ENCODE data around the gene ADRA2C. TPM values are rescaled to one million over a fixed set of nuclear protein-coding genes. Genes with fewer than 3 reads are reported as not detected.
A peak's percentile ranks its signal among the peaks of the same experiment; 100 is the strongest.

ADRA2C gene
- under 1 TPM in 2 of 5 donors, not detected in 3; 0.16 to 0.18 TPM for total RNA-seq
- not detected for total RNA-seq (2013)
- 0 to 0.13 (median 0) reads per million in 29 experiments for total RNA-seq

DNA sequence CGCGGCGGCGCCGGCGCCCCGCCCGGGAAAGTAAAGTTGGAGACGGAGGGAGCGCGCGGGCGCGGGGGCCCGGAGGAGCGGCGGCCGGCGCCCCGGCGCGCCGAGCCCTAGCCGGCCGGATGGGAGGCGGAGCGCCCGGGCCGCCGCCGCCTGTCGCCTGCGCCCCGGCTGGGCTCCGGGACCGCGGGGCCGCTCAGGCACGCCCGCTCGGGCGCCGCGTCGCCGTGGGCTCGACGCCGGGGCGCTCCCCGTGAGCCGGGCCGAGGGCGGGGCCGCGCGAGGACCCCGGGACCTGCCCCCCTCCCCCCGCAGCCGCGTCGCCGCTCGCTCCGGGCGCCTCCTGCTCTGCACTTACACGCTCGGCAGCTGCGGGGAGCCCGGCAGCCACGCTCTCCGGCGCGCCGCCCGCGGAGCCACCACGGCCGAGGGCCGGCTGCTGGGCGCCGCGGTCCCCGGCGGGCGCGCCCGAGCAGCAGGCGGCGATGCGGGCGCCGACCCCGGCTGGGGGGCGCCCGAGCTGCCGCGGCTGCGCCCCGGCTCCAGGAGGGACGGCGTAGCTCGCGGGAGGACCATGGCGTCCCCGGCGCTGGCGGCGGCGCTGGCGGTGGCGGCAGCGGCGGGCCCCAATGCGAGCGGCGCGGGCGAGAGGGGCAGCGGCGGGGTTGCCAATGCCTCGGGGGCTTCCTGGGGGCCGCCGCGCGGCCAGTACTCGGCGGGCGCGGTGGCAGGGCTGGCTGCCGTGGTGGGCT is at the start of gene ADRA2C:
Gene ADRA2C (plus strand): TSS at position 350 of the 749 bp plus-strand sequence. CDS start 222 bp downstream, at position 572.
- Mint-ChIP-seq H3K4me3 (peak within 1 kb of the TSS; percentile 13 to 46 (median 28)), H3K27ac (no peak within 1 kb of the TSS), H3K9me3 (no peaks in the 10 kb centered on the region), H3K27me3 (peaks cover 11 to 42% of the 10 kb centered on the region in 2 donors), H3K36me3 (no peaks in the 10 kb centered on the region), H3K4me1 (peaks cover 0 to 8% (median 7%) of the 10 kb centered on the region in 3 donors)
- CTCF ChIA-PET: no interaction called here
- no peaks in the 10 kb centered on the region for H3K9me3 ChIP-seq
- DNase-seq: no peak
- H3K27ac ChIP-seq (ENCODE audit: low read length): no peak within 1 kb of the TSS
- H3K4me3 ChIP-seq (ENCODE audit: control insufficient read depth in 1 of 2, extremely low read depth in 1 of 2, low read length in 1 of 2): no peak within 1 kb of the TSS
- no peaks in the 10 kb centered on the region for H3K4me1 ChIP-seq (ENCODE audit: control insufficient read depth in 1 of 2, extremely low read depth in 1 of 2, insufficient read depth in 2 of 2, low read length in 2 of 2)
- WGBS (ENCODE audit: insufficient coverage): 4% methylated on average over 131 of the region's 131 CpGs
- no peak for ATAC-seq (replicated peaks in 1 of 4)
- H3K36me3 ChIP-seq (ENCODE audit: control insufficient read depth in 2 of 2, extremely low read depth in 1 of 2, insufficient read depth in 1 of 2, low read length in 1 of 2): no peaks in the 10 kb centered on the region
- peaks cover 4 to 65% of the 10 kb centered on the region in 2 experiments for H3K27me3 ChIP-seq (replicated peaks in 1 of 2; ENCODE audit: control insufficient read depth in 2 of 2, extremely low read depth in 1 of 2, insufficient read depth in 2 of 2, low read length in 1 of 2)
- POLR2A ChIA-PET: no interaction called here

DNA sequence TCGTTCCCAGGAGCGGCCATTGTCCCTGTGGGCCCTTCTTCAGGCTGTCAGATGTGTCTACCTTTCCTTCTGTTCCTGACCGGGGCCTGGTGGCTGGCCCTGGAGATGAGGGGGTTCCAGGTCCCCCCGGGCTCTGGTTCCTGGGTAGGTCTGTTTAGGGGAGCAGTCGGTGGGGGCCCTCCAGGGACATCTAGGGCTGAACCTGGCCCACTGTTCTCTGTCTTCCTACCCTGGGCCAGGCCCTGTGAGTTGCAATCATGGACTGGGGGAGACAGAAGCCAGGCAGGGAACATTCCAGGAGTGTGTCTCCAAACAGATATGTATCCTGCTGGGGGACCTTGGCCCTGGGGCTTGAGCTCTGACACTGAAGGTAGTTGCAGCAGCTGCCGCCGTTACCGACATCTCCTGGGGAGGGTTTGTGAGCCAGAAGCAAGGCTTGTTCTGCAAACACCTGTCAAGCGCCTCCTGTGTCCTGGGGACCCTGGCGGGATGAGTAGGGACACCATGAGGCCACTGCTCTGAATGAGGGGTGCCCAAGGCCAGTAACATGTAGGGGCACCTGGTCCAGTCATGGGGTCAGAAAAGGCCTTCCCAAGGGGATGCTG is 49.5 kb upstream of the ADRA2C start:
- ATAC-seq (replicated peaks in 1 of 4) (no peak), DNase-seq (no peak)
- Mint-ChIP-seq H3K4me3 (no peak overlapping the region), H3K27me3 (peaks cover 33% of the 10 kb centered on the region in 2 donors), H3K4me1 (no peaks in the 10 kb centered on the region), H3K9me3 (peaks cover 0 to 4% (median 0%) of the 10 kb centered on the region in 3 donors), H3K36me3 (no peaks in the 10 kb centered on the region), H3K27ac (no peak overlapping the region)
- Histone ChIP-seq H3K36me3 (ENCODE audit: control insufficient read depth in 2 of 2, extremely low read depth in 1 of 2, insufficient read depth in 1 of 2, low read length in 1 of 2) (no peaks in the 10 kb centered on the region), H3K4me3 (ENCODE audit: control insufficient read depth in 1 of 2, extremely low read depth in 1 of 2, low read length in 1 of 2) (no peak overlapping the region), H3K9me3 (no peaks in the 10 kb centered on the region), H3K4me1 (ENCODE audit: control insufficient read depth in 1 of 2, extremely low read depth in 1 of 2, insufficient read depth in 2 of 2, low read length in 2 of 2) (no peaks in the 10 kb centered on the region), H3K27ac (ENCODE audit: low read length) (no peak overlapping the region), H3K27me3 (replicated peaks in 1 of 2; ENCODE audit: control insufficient read depth in 2 of 2, extremely low read depth in 1 of 2, insufficient read depth in 2 of 2, low read length in 1 of 2) (peaks cover 0 to 42% of the 10 kb centered on the region in 2 experiments)
- CTCF ChIA-PET: no interaction called here
- 91% methylated on average over 6 of the region's 10 CpGs for WGBS (ENCODE audit: insufficient coverage)
- POLR2A ChIA-PET: no interaction called here

DNA sequence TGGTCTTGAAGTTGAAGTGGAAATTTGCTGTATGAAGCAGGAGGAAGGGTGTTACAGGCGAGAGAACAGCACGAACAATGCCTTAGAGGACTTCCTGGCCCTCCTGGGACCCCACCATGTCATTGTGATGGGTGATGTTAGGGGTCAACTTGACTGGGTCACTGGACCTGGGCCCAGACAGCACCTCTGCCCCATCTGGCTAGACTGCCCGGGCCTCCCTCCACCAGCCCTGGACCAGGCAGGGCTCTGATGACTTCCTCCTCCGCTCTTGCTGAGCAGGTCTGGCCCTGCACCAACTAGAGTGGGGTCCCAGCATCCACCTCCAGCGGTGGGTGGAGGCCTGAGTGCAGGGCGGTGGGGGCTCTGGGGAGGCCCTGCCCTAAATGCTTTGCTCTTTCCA is 48.9 kb upstream of the ADRA2C start:
- no peak for DNase-seq

DNA sequence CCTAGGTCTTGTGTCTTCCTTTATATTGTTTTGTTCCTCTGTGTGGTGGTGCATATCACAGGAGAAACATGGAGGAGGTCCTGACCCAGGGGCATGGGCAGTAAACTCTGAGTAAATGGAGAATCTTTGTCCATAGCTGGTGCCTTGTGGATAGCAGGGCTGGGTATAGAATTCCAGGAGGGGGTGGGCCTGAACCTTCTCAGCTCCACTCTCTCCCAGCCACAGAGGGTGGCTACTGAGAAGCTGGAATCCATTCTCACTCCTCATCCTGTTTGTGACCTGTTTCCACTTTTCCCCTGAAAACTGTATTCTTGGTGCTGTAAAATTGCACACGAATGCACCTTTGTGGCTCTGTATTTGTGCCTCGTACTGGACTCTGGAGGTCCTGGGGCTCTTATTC is 47.7 kb upstream of the ADRA2C start:
- Mint-ChIP-seq H3K4me3 (no peak overlapping the region), H3K36me3 (no peaks in the 10 kb centered on the region), H3K27ac (no peak overlapping the region), H3K9me3 (peaks cover 0 to 4% (median 0%) of the 10 kb centered on the region in 3 donors), H3K27me3 (peaks cover 33 to 40% of the 10 kb centered on the region in 2 donors), H3K4me1 (no peaks in the 10 kb centered on the region)
- H3K36me3 ChIP-seq (ENCODE audit: control insufficient read depth in 2 of 2, extremely low read depth in 1 of 2, insufficient read depth in 1 of 2, low read length in 1 of 2): no peaks in the 10 kb centered on the region
- H3K4me1 ChIP-seq (ENCODE audit: control insufficient read depth in 1 of 2, extremely low read depth in 1 of 2, insufficient read depth in 2 of 2, low read length in 2 of 2): no peaks in the 10 kb centered on the region
- H3K9me3 ChIP-seq: no peaks in the 10 kb centered on the region
- POLR2A ChIA-PET: no interaction called here
- peaks cover 2 to 55% of the 10 kb centered on the region in 2 experiments for H3K27me3 ChIP-seq (replicated peaks in 1 of 2; ENCODE audit: control insufficient read depth in 2 of 2, extremely low read depth in 1 of 2, insufficient read depth in 2 of 2, low read length in 1 of 2)
- H3K4me3 ChIP-seq (ENCODE audit: control insufficient read depth in 1 of 2, extremely low read depth in 1 of 2, low read length in 1 of 2): no peak overlapping the region
- ATAC-seq (replicated peaks in 1 of 4) (no peak), DNase-seq (no peak)
- CTCF ChIA-PET: no interaction called here
- H3K27ac ChIP-seq (ENCODE audit: low read length): no peak overlapping the region
- no CpG with 5 or more reads among the region's 2 CpGs for WGBS (ENCODE audit: insufficient coverage)

More for the DNA sequence above, 48.9 kb upstream of the ADRA2C start:
- Histone ChIP-seq H3K4me3 (ENCODE audit: control insufficient read depth in 1 of 2, extremely low read depth in 1 of 2, low read length in 1 of 2) (no peak overlapping the region), H3K27me3 (replicated peaks in 1 of 2; ENCODE audit: control insufficient read depth in 2 of 2, extremely low read depth in 1 of 2, insufficient read depth in 2 of 2, low read length in 1 of 2) (peaks cover 0 to 45% of the 10 kb centered on the region in 2 experiments), H3K27ac (ENCODE audit: low read length) (no peak overlapping the region), H3K4me1 (ENCODE audit: control insufficient read depth in 1 of 2, extremely low read depth in 1 of 2, insufficient read depth in 2 of 2, low read length in 2 of 2) (no peaks in the 10 kb centered on the region), H3K36me3 (ENCODE audit: control insufficient read depth in 2 of 2, extremely low read depth in 1 of 2, insufficient read depth in 1 of 2, low read length in 1 of 2) (no peaks in the 10 kb centered on the region), H3K9me3 (no peaks in the 10 kb centered on the region)
- ChIA-PET POLR2A (no interaction called here), CTCF (no interaction called here)
- no peak for ATAC-seq (replicated peaks in 1 of 4)
- Mint-ChIP-seq H3K27me3 (peaks cover 33 to 36% of the 10 kb centered on the region in 2 donors), H3K4me3 (no peak overlapping the region), H3K9me3 (peaks cover 0 to 4% (median 0%) of the 10 kb centered on the region in 3 donors), H3K27ac (no peak overlapping the region), H3K36me3 (no peaks in the 10 kb centered on the region), H3K4me1 (no peaks in the 10 kb centered on the region)
- WGBS (ENCODE audit: insufficient coverage): 91% methylated on average over 5 of the region's 6 CpGs

DNA sequence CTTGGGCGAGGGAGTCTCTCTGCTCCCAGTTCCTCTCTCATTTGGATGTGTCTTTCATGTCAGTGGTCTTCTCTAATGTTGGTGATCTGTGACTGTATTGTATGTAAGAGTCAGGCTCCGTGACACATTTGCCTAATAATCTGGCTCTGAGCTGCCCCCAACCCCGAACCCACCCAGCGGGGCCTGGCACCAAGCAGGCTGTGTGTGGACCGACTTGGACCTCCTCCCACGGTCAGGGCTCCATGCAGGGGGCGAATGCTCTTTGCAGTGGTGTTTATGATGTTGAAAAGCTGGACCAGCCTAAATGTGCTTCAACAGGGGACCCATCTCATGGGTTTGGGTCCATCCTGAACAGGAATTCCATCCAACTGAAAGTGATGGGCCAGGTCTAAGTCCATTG is 47.0 kb upstream of the ADRA2C start:
- ChIA-PET POLR2A (no interaction called here), CTCF (no interaction called here)
- no peak overlapping the region for H3K27ac ChIP-seq (ENCODE audit: low read length)
- H3K4me3 ChIP-seq (ENCODE audit: control insufficient read depth in 1 of 2, extremely low read depth in 1 of 2, low read length in 1 of 2): no peak overlapping the region
- Mint-ChIP-seq H3K27ac (no peak overlapping the region), H3K4me3 (no peak overlapping the region), H3K9me3 (peaks cover 0 to 4% (median 0%) of the 10 kb centered on the region in 3 donors), H3K36me3 (no peaks in the 10 kb centered on the region), H3K4me1 (no peaks in the 10 kb centered on the region), H3K27me3 (peaks cover 33 to 46% of the 10 kb centered on the region in 2 donors)
- peaks cover 2 to 62% of the 10 kb centered on the region in 2 experiments for H3K27me3 ChIP-seq (replicated peaks in 1 of 2; ENCODE audit: control insufficient read depth in 2 of 2, extremely low read depth in 1 of 2, insufficient read depth in 2 of 2, low read length in 1 of 2)
- WGBS (ENCODE audit: insufficient coverage): 80% methylated on average over 6 of the region's 7 CpGs
- no peak for DNase-seq
- H3K4me1 ChIP-seq (ENCODE audit: control insufficient read depth in 1 of 2, extremely low read depth in 1 of 2, insufficient read depth in 2 of 2, low read length in 2 of 2): no peaks in the 10 kb centered on the region
- no peak for ATAC-seq (replicated peaks in 1 of 4)
- no peaks in the 10 kb centered on the region for H3K9me3 ChIP-seq
- H3K36me3 ChIP-seq (ENCODE audit: control insufficient read depth in 2 of 2, extremely low read depth in 1 of 2, insufficient read depth in 1 of 2, low read length in 1 of 2): no peaks in the 10 kb centered on the region

DNA sequence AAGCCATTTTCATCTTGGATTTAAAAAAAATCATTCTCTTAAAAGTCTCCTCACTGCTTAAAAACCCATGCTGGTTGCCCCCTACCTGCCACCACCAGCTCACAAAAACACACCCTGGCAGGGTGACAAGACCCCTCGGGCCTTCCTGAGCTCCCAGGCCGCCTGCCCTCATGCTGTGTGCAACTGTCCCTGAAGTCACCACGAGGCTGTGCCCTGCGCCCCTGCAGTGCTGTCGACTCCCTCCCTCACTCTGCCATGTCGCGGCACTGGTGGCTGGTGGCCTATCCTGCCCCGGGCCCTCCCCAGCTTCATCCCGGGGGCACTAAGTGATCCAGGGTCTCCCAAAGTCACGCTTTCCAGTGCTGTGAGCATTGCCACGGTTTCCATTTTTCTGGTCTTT is 46.3 kb upstream of the ADRA2C start:
- CTCF ChIA-PET: no interaction called here
- H3K36me3 ChIP-seq (ENCODE audit: control insufficient read depth in 2 of 2, extremely low read depth in 1 of 2, insufficient read depth in 1 of 2, low read length in 1 of 2): no peaks in the 10 kb centered on the region
- WGBS (ENCODE audit: insufficient coverage): 63% methylated on average over 11 of the region's 11 CpGs
- H3K4me3 Mint-ChIP-seq: no peak overlapping the region
- ATAC-seq (replicated peaks in 1 of 4) (no peak), DNase-seq (no peak)
- H3K27ac ChIP-seq (ENCODE audit: low read length): no peak overlapping the region
- H3K36me3 Mint-ChIP-seq: no peaks in the 10 kb centered on the region
- H3K9me3 ChIP-seq: no peaks in the 10 kb centered on the region
- no peaks in the 10 kb centered on the region for H3K4me1 ChIP-seq (ENCODE audit: control insufficient read depth in 1 of 2, extremely low read depth in 1 of 2, insufficient read depth in 2 of 2, low read length in 2 of 2)
- H3K4me3 ChIP-seq (ENCODE audit: control insufficient read depth in 1 of 2, extremely low read depth in 1 of 2, low read length in 1 of 2): no peak overlapping the region
- POLR2A ChIA-PET: no interaction called here
- H3K4me1 Mint-ChIP-seq: peaks cover 0 to 4% (median 1%) of the 10 kb centered on the region in 3 donors
- H3K27me3 Mint-ChIP-seq: peaks cover 39 to 53% of the 10 kb centered on the region in 2 donors
- H3K9me3 Mint-ChIP-seq: peaks cover 0 to 4% (median 0%) of the 10 kb centered on the region in 3 donors
- peaks cover 2 to 68% of the 10 kb centered on the region in 2 experiments for H3K27me3 ChIP-seq (replicated peaks in 1 of 2; ENCODE audit: control insufficient read depth in 2 of 2, extremely low read depth in 1 of 2, insufficient read depth in 2 of 2, low read length in 1 of 2)
- no peak overlapping the region for H3K27ac Mint-ChIP-seq

All from T-cell (primary cell).